K562 (cell line): ENCODE data around the gene FTH1. TPM values are rescaled to one million over a fixed set of nuclear protein-coding genes. Genes with fewer than 3 reads are reported as not detected.

ENCODE experiments used
- ATAC-seq: fragments of 200-7000 bp; cut with Tn5 transposase; 3 replicates; pipeline ENCODE4 v1.9.1; 2020; ENCODE audit warnings: moderate library complexity
- BruUV-seq: library from RNA; stranded (reverse); fragments of 400-500 nt; replicated peaks from 2 replicates; lab custom pipeline; 2021; lab: Mats Ljungman, UMichigan
- CTCF ChIA-PET: fragments of 300-600 bp; formaldehyde crosslinking; extraction: SDS; loops from one replicate; lab custom pipeline; 2021; ENCODE audit warnings: low intra/inter-chr PET ratio; lab: Yijun Ruan, JAX
- POLR2A ChIA-PET: fragments of 300-600, 350-650 bp; sonication (Branson Sonifier 250); formaldehyde crosslinking; extraction: SDS; loops from one replicate; lab custom pipeline; 2021; ENCODE audit warnings: antibody characterized with exemption, inconsistent platforms; lab: Yijun Ruan, JAX
- DNase-seq, 4 experiments: peaks; one replicate each; pipeline versions ENCODE4 v3.0.0 to v3.0.0-alpha.2; 2011 to 2018; ENCODE audit warnings: low spot score in 3 of 4, mixed read lengths in 3 of 4; ENCODE audit errors: extremely low read depth in 1 of 4
- FAIRE-seq: peaks from 2 replicates; lab custom pipeline; 2011; peaks lifted over from hg19 to GRCh38; lab: Jason Lieb, UNC
- H2AFZ ChIP-seq: 2 replicates; pipeline ENCODE4 v1.6.0; 2011; ENCODE audit warnings: low read depth, low read length, control low read depth, inconsistent platforms
- H3K27ac ChIP-seq: fragments of 200-600 bp; 3 replicates; pipeline ENCODE4 v1.8.0; 2011; ENCODE audit warnings: low read depth, mild to moderate bottlenecking, control low read depth, inconsistent platforms, low read length, moderate library complexity, mixed read lengths; ENCODE audit errors: extremely low read depth
- H3K27me3 ChIP-seq, 2 experiments: fragments of 300-600 bp in 1 of 2; 2 replicates in 1 of 2; 3 replicates in 1 of 2; pipeline versions ENCODE4 v1.6.0 to v1.8.0; 2011; ENCODE audit warnings: inconsistent platforms in 2 of 2, low read length in 2 of 2, mild to moderate bottlenecking in 1 of 2, mixed read lengths in 1 of 2, moderate library complexity in 1 of 2; ENCODE audit not compliant: control insufficient read depth in 2 of 2, insufficient read depth in 2 of 2
- H3K36me3 ChIP-seq: fragments of 300-600 bp; 3 replicates; pipeline ENCODE4 v1.8.0; 2011; ENCODE audit warnings: mild to moderate bottlenecking, low read length, inconsistent platforms; ENCODE audit not compliant: control insufficient read depth, insufficient read depth
- H3K4me1 ChIP-seq, 2 experiments: fragments of 200-600 bp in 1 of 2; replicated peaks in 1 of 2; 2 replicates in 1 of 2; 3 replicates in 1 of 2; pipeline versions ENCODE4 v1.5.1 to v1.8.0; 2011; ENCODE audit warnings: inconsistent platforms in 2 of 2, low read length in 2 of 2, mild to moderate bottlenecking in 1 of 2, mixed read lengths in 1 of 2, moderate library complexity in 1 of 2; ENCODE audit not compliant: control insufficient read depth in 2 of 2, insufficient read depth in 2 of 2
- H3K4me2 ChIP-seq: 2 replicates; pipeline ENCODE4 v1.6.1; 2011; ENCODE audit warnings: low read length, control low read depth, inconsistent platforms, mixed read lengths; ENCODE audit not compliant: insufficient read depth
- H3K4me3 ChIP-seq: fragments of 200-600 bp; sonication (generic), shearing (Covaris generic); 2 replicates; pipeline ENCODE4 v1.5.1; 2016; ENCODE audit warnings: control low read depth, inconsistent platforms
- H3K79me2 ChIP-seq: fragments of 200-600 bp; 3 replicates; pipeline ENCODE4 v1.8.0; 2011; ENCODE audit warnings: low read length, inconsistent platforms; ENCODE audit not compliant: control insufficient read depth, insufficient read depth
- H3K9ac ChIP-seq, 2 experiments: 2 replicates each; pipeline versions ENCODE4 v1.6.0 to v1.6.1; 2011; ENCODE audit warnings: low read depth in 2 of 2, low read length in 2 of 2, control low read depth in 1 of 2, inconsistent platforms in 1 of 2, mild to moderate bottlenecking in 1 of 2, mixed read lengths in 1 of 2; ENCODE audit not compliant: insufficient read depth in 1 of 2
- H3K9me1 ChIP-seq: one replicate; pipeline ENCODE4 v1.6.0; 2011; ENCODE audit warnings: inconsistent platforms, mild to moderate bottlenecking, low read length, moderate library complexity; ENCODE audit not compliant: control insufficient read depth, insufficient read depth
- H3K9me3 ChIP-seq: replicated peaks from 2 replicates; pipeline ENCODE4 v1.5.1; 2011; ENCODE audit warnings: low read depth, low read length, inconsistent platforms; ENCODE audit not compliant: control insufficient read depth, insufficient read depth
- H4K20me1 ChIP-seq: replicated peaks from 2 replicates; pipeline ENCODE4 v1.6.1; 2011; ENCODE audit warnings: low read length, inconsistent platforms, mixed read lengths; ENCODE audit not compliant: control insufficient read depth, insufficient read depth
- CEBPB ChIP-seq: fragments of 450-650 bp; IDR thresholded peaks from 2 replicates; pipeline ENCODE4 v1.6.1; 2016; ENCODE audit warnings: missing genetic modification characterization, missing compliant biosample characterization
- MYNN ChIP-seq, 2 experiments: sonication (generic); formaldehyde crosslinking in 1 of 2; IDR thresholded peaks; 2 replicates each; pipeline versions ENCODE4 v1.5.0 to v1.6.1; 2016 to 2020; ENCODE audit warnings: antibody characterized with exemption in 1 of 2, missing genetic modification reagents in 1 of 2
- SETDB1 ChIP-seq: IDR thresholded peaks from one replicate; pipeline ENCODE4 v1.6.1; 2012; ENCODE audit warnings: low read length, control low read depth, inconsistent platforms
- TGIF2 ChIP-seq: sonication (generic); formaldehyde crosslinking; IDR thresholded peaks from 2 replicates; pipeline ENCODE4 v1.8.1; 2022; ENCODE audit warnings: mild to moderate bottlenecking, missing genetic modification reagents, moderate library complexity
- in situ Hi-C: fragments of 300-500 bp; cut with MboI; formaldehyde crosslinking; loops from 4 replicates; pipeline ENCODE4 v1.15.0; 2018; ENCODE audit warnings: inconsistent platforms, mixed read lengths
- intact Hi-C: fragments of 100-400 bp; cut with micrococcal nuclease; formaldehyde crosslinking; loops from 2 replicates; pipeline ENCODE4 v1.14.2; 2022
- polyA plus RNA-seq, 8 experiments: library from polyadenylated mRNA; depleted of rRNA in 4 of 8; stranded (reverse) in 5 of 8; unstranded in 3 of 8; fragments of >200 nt; fragmentation: Nextera tagmentation in 2 of 8; fragmentation: Illumina TruSeq in 1 of 8; extraction: Ambion mirVana in 2 of 8; extraction: Trizol in 1 of 8; gene quantifications; 2 replicates each; pipeline versions ENCODE4 v1.2.1 to v1.2.3, GENCODE V29; 2011 to 2014; ENCODE audit warnings: inconsistent platforms in 1 of 8, missing spikeins in 1 of 8
- total RNA-seq, 7 experiments: library from RNA; depleted of rRNA in 6 of 7; stranded (reverse); fragments of >200 nt in 6 of 7; fragmentation: Illumina TruSeq in 2 of 7; extraction: Trizol in 2 of 7; gene quantifications; 2 replicates each; pipeline versions ENCODE4 v1.2.1 to v1.2.3, GENCODE V29; 2011 to 2021; ENCODE audit warnings: low replicate concordance in 1 of 7
- TF ChIP-seq, protein P1 (sequence below): fragments of 150-350 bp; IDR thresholded peaks from 2 replicates; pipeline ENCODE4 v1.6.1; 2014; ENCODE audit warnings: low read depth, mild to moderate bottlenecking, low read length, borderline replicate concordance
- TF ChIP-seq, protein P2 (sequence below): IDR thresholded peaks from 2 replicates; pipeline ENCODE4 v1.6.1; 2012; ENCODE audit warnings: low read depth, low read length, improper control_type of control experiment, borderline replicate concordance
- TF ChIP-seq, protein P3 (sequence below): fragments of 200-800 bp; sonication (Bioruptor generic); IDR thresholded peaks from 2 replicates; pipeline ENCODE4 v1.6.1; 2016; ENCODE audit warnings: missing genetic modification characterization, missing compliant biosample characterization
- TF ChIP-seq, protein P4 (sequence below): sonication (generic); formaldehyde crosslinking; IDR thresholded peaks from 2 replicates; pipeline ENCODE4 v1.4.0; 2020; ENCODE audit warnings: mild to moderate bottlenecking, missing genetic modification reagents

FTH1 gene
- total and polyA plus RNA-seq, 9 of the 15 experiments (the other 6 are each of a cell fraction or from before 2014, with no cell fraction given): 370 to 3,146 (median 802) TPM

DNA sequence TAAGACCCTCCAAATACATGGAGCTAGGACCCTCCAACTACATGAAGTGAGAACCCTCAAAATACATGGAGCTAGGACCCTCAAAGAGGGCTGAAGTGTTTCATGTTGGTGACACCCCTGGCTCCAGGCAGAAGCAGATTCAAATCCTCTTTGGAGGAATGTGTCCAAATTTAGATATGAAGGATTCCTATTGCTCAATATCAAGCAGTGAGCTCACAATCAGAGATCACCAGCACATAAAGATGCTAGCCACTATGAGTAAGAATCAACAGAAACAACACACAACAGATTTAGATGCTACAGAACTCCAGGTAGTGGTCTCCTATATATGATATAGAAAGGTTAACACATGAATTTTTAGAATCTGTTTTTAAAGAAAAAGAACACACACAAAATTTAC is 38.8 kb downstream of the FTH1 start:
- Histone ChIP-seq H3K36me3 (no peaks in the 10 kb centered on the region), H3K9ac (no peak overlapping the region), H3K4me2 (no peak overlapping the region), H4K20me1 (no peaks in the 10 kb centered on the region), H3K79me2 (no peaks in the 10 kb centered on the region), H3K4me1 (peaks cover under 1 to 8% of the 10 kb centered on the region in 2 experiments; a peak in 4 of 5 replicates), H2AFZ (no peak overlapping the region), H3K27ac (no peak overlapping the region), H3K27me3 (no peaks in the 10 kb centered on the region), H3K9me1 (no peaks in the 10 kb centered on the region), H3K9me3 (peaks cover 3% of the 10 kb centered on the region; the same call in 1 of the 2 replicates), H3K4me3 (no peak overlapping the region)
- DNase-seq (no peak), FAIRE-seq (no peak), ATAC-seq (no peak)
- BruUV-seq: no TSS peak
- CTCF ChIA-PET: no interaction called here
- POLR2A ChIA-PET: interaction anchor here (0.6 to 1.5 kb wide), 6 partner anchors 10 to 47 kb away, joined by 3 to 5 read pairs (median 4); no protein-coding TSS in a partner anchor
- TF ChIP-seq, protein P1, sequence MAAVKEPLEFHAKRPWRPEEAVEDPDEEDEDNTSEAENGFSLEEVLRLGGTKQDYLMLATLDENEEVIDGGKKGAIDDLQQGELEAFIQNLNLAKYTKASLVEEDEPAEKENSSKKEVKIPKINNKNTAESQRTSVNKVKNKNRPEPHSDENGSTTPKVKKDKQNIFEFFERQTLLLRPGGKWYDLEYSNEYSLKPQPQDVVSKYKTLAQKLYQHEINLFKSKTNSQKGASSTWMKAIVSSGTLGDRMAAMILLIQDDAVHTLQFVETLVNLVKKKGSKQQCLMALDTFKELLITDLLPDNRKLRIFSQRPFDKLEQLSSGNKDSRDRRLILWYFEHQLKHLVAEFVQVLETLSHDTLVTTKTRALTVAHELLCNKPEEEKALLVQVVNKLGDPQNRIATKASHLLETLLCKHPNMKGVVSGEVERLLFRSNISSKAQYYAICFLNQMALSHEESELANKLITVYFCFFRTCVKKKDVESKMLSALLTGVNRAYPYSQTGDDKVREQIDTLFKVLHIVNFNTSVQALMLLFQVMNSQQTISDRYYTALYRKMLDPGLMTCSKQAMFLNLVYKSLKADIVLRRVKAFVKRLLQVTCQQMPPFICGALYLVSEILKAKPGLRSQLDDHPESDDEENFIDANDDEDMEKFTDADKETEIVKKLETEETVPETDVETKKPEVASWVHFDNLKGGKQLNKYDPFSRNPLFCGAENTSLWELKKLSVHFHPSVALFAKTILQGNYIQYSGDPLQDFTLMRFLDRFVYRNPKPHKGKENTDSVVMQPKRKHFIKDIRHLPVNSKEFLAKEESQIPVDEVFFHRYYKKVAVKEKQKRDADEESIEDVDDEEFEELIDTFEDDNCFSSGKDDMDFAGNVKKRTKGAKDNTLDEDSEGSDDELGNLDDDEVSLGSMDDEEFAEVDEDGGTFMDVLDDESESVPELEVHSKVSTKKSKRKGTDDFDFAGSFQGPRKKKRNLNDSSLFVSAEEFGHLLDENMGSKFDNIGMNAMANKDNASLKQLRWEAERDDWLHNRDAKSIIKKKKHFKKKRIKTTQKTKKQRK: no peak
- TF ChIP-seq, protein P2, sequence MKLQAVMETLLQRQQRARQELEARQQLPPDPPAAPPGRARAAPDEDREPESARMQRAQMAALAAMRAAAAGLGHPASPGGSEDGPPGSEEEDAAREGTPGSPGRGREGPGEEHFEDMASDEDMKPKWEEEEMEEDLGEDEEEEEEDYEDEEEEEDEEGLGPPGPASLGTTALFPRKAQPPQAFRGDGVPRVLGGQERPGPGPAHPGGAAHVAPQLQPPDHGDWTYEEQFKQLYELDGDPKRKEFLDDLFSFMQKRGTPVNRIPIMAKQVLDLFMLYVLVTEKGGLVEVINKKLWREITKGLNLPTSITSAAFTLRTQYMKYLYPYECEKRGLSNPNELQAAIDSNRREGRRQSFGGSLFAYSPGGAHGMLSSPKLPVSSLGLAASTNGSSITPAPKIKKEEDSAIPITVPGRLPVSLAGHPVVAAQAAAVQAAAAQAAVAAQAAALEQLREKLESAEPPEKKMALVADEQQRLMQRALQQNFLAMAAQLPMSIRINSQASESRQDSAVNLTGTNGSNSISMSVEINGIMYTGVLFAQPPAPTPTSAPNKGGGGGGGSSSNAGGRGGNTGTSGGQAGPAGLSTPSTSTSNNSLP: no peak
- TF ChIP-seq SETDB1: no peak
- TF ChIP-seq, protein P3, sequence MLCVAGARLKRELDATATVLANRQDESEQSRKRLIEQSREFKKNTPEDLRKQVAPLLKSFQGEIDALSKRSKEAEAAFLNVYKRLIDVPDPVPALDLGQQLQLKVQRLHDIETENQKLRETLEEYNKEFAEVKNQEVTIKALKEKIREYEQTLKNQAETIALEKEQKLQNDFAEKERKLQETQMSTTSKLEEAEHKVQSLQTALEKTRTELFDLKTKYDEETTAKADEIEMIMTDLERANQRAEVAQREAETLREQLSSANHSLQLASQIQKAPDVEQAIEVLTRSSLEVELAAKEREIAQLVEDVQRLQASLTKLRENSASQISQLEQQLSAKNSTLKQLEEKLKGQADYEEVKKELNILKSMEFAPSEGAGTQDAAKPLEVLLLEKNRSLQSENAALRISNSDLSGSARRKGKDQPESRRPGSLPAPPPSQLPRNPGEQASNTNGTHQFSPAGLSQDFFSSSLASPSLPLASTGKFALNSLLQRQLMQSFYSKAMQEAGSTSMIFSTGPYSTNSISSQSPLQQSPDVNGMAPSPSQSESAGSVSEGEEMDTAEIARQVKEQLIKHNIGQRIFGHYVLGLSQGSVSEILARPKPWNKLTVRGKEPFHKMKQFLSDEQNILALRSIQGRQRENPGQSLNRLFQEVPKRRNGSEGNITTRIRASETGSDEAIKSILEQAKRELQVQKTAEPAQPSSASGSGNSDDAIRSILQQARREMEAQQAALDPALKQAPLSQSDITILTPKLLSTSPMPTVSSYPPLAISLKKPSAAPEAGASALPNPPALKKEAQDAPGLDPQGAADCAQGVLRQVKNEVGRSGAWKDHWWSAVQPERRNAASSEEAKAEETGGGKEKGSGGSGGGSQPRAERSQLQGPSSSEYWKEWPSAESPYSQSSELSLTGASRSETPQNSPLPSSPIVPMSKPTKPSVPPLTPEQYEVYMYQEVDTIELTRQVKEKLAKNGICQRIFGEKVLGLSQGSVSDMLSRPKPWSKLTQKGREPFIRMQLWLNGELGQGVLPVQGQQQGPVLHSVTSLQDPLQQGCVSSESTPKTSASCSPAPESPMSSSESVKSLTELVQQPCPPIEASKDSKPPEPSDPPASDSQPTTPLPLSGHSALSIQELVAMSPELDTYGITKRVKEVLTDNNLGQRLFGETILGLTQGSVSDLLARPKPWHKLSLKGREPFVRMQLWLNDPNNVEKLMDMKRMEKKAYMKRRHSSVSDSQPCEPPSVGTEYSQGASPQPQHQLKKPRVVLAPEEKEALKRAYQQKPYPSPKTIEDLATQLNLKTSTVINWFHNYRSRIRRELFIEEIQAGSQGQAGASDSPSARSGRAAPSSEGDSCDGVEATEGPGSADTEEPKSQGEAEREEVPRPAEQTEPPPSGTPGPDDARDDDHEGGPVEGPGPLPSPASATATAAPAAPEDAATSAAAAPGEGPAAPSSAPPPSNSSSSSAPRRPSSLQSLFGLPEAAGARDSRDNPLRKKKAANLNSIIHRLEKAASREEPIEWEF (CRISPR knock-in tag): no peak
- no peak for TF ChIP-seq TGIF2 (CRISPR knock-in tag)
- no peak for TF ChIP-seq MYNN (IDR thresholded peaks at IDR 0.05)
- TF ChIP-seq MYNN (CRISPR knock-in tag; IDR thresholded peaks at IDR 0.05): no peak
- peak; percentile 27; the same call in 1 of the 2 replicates for TF ChIP-seq CEBPB
- TF ChIP-seq, protein P4, sequence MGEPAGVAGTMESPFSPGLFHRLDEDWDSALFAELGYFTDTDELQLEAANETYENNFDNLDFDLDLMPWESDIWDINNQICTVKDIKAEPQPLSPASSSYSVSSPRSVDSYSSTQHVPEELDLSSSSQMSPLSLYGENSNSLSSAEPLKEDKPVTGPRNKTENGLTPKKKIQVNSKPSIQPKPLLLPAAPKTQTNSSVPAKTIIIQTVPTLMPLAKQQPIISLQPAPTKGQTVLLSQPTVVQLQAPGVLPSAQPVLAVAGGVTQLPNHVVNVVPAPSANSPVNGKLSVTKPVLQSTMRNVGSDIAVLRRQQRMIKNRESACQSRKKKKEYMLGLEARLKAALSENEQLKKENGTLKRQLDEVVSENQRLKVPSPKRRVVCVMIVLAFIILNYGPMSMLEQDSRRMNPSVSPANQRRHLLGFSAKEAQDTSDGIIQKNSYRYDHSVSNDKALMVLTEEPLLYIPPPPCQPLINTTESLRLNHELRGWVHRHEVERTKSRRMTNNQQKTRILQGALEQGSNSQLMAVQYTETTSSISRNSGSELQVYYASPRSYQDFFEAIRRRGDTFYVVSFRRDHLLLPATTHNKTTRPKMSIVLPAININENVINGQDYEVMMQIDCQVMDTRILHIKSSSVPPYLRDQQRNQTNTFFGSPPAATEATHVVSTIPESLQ (CRISPR knock-in tag): no peak
- in situ Hi-C loops (no loop called here), intact Hi-C loops (no loop called here)
